OCI-LY7 (cell line): ENCODE data around the gene TMEM255B. TPM values are rescaled to one million over a fixed set of nuclear protein-coding genes. Genes with fewer than 3 reads are reported as not detected.
"Not testable (repeated sequence)": the region's sequence is repeated elsewhere in the genome, so short reads cannot be mapped to it uniquely, and the experiment has no call there.

Experiments
- BruUV-seq: library from RNA; stranded (reverse); fragments of 400-500 nt; replicated peaks from 2 replicates; lab custom pipeline; 2021; lab: Mats Ljungman, UMichigan
- CTCF ChIA-PET: fragments of 300-600 bp; sonication (Branson Sonifier 250); formaldehyde crosslinking; loops from one replicate; lab custom pipeline; 2022; ENCODE audit warnings: antibody characterized with exemption; ENCODE audit not compliant: unreplicated experiment; lab: Charles Lee
- POLR2A ChIA-PET: fragments of 300-600 bp; sonication (Branson Sonifier 250); formaldehyde crosslinking; loops from one replicate; lab custom pipeline; 2022; ENCODE audit warnings: antibody characterized with exemption; lab: Charles Lee
- DNase-seq: peaks from one replicate; pipeline ENCODE4 v3.0.0-alpha.2; 2015; ENCODE audit warnings: low spot score
- H2AFZ ChIP-seq: fragments of 200-600 bp; sonication (generic), shearing (Covaris generic); 2 replicates; pipeline ENCODE4 v1.6.1; 2014; ENCODE audit warnings: mild to moderate bottlenecking, antibody characterized with exemption, low read length, moderate library complexity
- H3K27ac ChIP-seq: fragments of 200-600 bp; sonication (generic); 2 replicates; pipeline ENCODE4 v1.5.1; 2014; ENCODE audit warnings: mixed run types, low read depth, mild to moderate bottlenecking, moderate library complexity, low read length, inconsistent platforms; ENCODE audit not compliant: poor library complexity, severe bottlenecking
- H3K36me3 ChIP-seq: fragments of 200-600 bp; sonication (generic); 2 replicates; pipeline ENCODE4 v1.6.1; 2014; ENCODE audit warnings: mild to moderate bottlenecking, antibody characterized with exemption, low read length, moderate library complexity, mixed read lengths; ENCODE audit not compliant: insufficient read depth
- H3K4me1 ChIP-seq: fragments of 200-600 bp; sonication (generic); 2 replicates; pipeline ENCODE4 v1.5.1; 2014; ENCODE audit warnings: mild to moderate bottlenecking, low read length; ENCODE audit not compliant: insufficient read depth, poor library complexity, severe bottlenecking
- H3K4me2 ChIP-seq: fragments of 200-600 bp; sonication (generic); 2 replicates; pipeline ENCODE4 v1.6.1; 2014; ENCODE audit warnings: mild to moderate bottlenecking, low read length
- H3K4me3 ChIP-seq: fragments of 200-600 bp; sonication (generic); 2 replicates; pipeline ENCODE4 v1.5.1; 2014; ENCODE audit warnings: mild to moderate bottlenecking, low read depth, low read length; ENCODE audit not compliant: poor library complexity, severe bottlenecking
- H3K79me2 ChIP-seq: fragments of 200-600 bp; sonication (generic); 2 replicates; pipeline ENCODE4 v1.6.1; 2016; ENCODE audit warnings: low read depth, mild to moderate bottlenecking, low read length, moderate library complexity, mixed read lengths; ENCODE audit not compliant: insufficient read depth
- H3K9me2 ChIP-seq: fragments of 200-600 bp; sonication (generic); 2 replicates; pipeline ENCODE4 v1.6.1; 2016; ENCODE audit warnings: mild to moderate bottlenecking, low read length, mixed read lengths; ENCODE audit not compliant: insufficient read depth
- H3K9me3 ChIP-seq: fragments of 200-600 bp; sonication (generic); 2 replicates; pipeline ENCODE4 v1.6.1; 2014; ENCODE audit warnings: mild to moderate bottlenecking, mixed run types, low read length, mixed read lengths
- H4K20me1 ChIP-seq: fragments of 200-600 bp; sonication (generic); 2 replicates; pipeline ENCODE4 v1.6.1; 2014; ENCODE audit warnings: mild to moderate bottlenecking, antibody characterized with exemption, low read length, moderate library complexity, mixed read lengths; ENCODE audit not compliant: insufficient read depth
- CTCF ChIP-seq: fragments of 200-600 bp; sonication (generic); conservative IDR thresholded peaks from 2 replicates; pipeline ENCODE4 v1.5.1; 2014; ENCODE audit warnings: mild to moderate bottlenecking, antibody characterized with exemption, low read length, moderate library complexity, mixed read lengths
- EZH2phosphoT487 ChIP-seq: fragments of 200-600 bp; sonication (generic); IDR thresholded peaks from 2 replicates; pipeline ENCODE4 v1.6.1; 2018; ENCODE audit warnings: low read depth, borderline replicate concordance, mild to moderate bottlenecking, mixed run types, antibody characterized with exemption, low read length, moderate library complexity, mixed read lengths
- intact Hi-C: fragments of 100-400 bp; cut with micrococcal nuclease; formaldehyde crosslinking; loops from one replicate; pipeline ENCODE4 v1.10.0; 2022; ENCODE audit not compliant: unreplicated experiment
- total RNA-seq, 2 experiments: library from RNA; depleted of rRNA in 1 of 2; stranded (reverse); fragments of >200 nt in 1 of 2; shearing (Covaris generic) in 1 of 2; gene quantifications; 2 replicates each; pipeline ENCODE4 v1.2.3, GENCODE V29; 2014 to 2022

Gene TMEM255B
- total RNA-seq, 2 experiments from 2014 or later, result 2.6 to 6.8 TPM

- Histone ChIP-seq H3K27ac (no peak overlapping the region), H3K4me3 (no peak overlapping the region), H3K9me2 (no peaks in the 10 kb centered on the region), H3K4me1 (no peaks in the 10 kb centered on the region), H4K20me1 (no peaks in the 10 kb centered on the region), H3K79me2 (no peaks in the 10 kb centered on the region), H3K9me3 (no peaks in the 10 kb centered on the region), H3K4me2 (no peak overlapping the region), H3K36me3 (no peaks in the 10 kb centered on the region), H2AFZ (no peak overlapping the region)
- intact Hi-C loops, result no loop called here
- ChIA-PET POLR2A (no interaction called here), CTCF (no interaction called here)
- TF ChIP-seq CTCF, result no peak
- no peak for TF ChIP-seq EZH2phosphoT487
- DNase-seq, result no peak
- BruUV-seq, result no TSS peak
Observed at GRCh38 chr13:113723410-113724015, 35.5 kb upstream of the TMEM255B start.

GRCh38 chr13:113724016-113724758 lies 34.8 kb upstream of the TMEM255B start:
- H3K79me2 ChIP-seq, result no peaks in the 10 kb centered on the region
- H2AFZ ChIP-seq, result no peak overlapping the region
- intact Hi-C loops, result no loop called here
- no peak for DNase-seq
- TF ChIP-seq CTCF (no peak), EZH2phosphoT487 (no peak)
- POLR2A ChIA-PET, result no interaction called here
- no peaks in the 10 kb centered on the region for H3K9me3 ChIP-seq
- no peaks in the 10 kb centered on the region for H3K4me1 ChIP-seq
- BruUV-seq, result no TSS peak
- H3K4me2 ChIP-seq, result no peak overlapping the region
- H3K36me3 ChIP-seq, result no peaks in the 10 kb centered on the region
- H3K27ac ChIP-seq, result no peak overlapping the region
- H3K9me2 ChIP-seq, result no peaks in the 10 kb centered on the region
- H3K4me3 ChIP-seq, result no peak overlapping the region
- CTCF ChIA-PET, result no interaction called here
- H4K20me1 ChIP-seq, result no peaks in the 10 kb centered on the region

- Histone ChIP-seq H2AFZ (no peak overlapping the region), H4K20me1 (no peaks in the 10 kb centered on the region), H3K36me3 (no peaks in the 10 kb centered on the region), H3K4me1 (no peaks in the 10 kb centered on the region), H3K9me2 (no peaks in the 10 kb centered on the region), H3K79me2 (no peaks in the 10 kb centered on the region), H3K27ac (no peak overlapping the region), H3K4me2 (no peak overlapping the region), H3K4me3 (no peak overlapping the region), H3K9me3 (no peaks in the 10 kb centered on the region)
- CTCF ChIA-PET, result no interaction called here
- no TSS peak for BruUV-seq
- DNase-seq, result peak; percentile 2
- POLR2A ChIA-PET, result no interaction called here
- intact Hi-C loops, result no loop called here
- no peak for TF ChIP-seq EZH2phosphoT487
- peak; percentile 49 for TF ChIP-seq CTCF
Observed at GRCh38 chr13:113724780-113725315, 34.2 kb upstream of the TMEM255B start.

GRCh38 chr13:113725329-113726105 lies 33.5 kb upstream of the TMEM255B start:
- H3K27ac ChIP-seq, H2AFZ ChIP-seq, H3K36me3 ChIP-seq, intact Hi-C loops, H3K79me2 ChIP-seq, H3K9me3 ChIP-seq, BruUV-seq, H3K4me1 ChIP-seq, POLR2A ChIA-PET, H3K9me2 ChIP-seq, H4K20me1 ChIP-seq, DNase-seq, CTCF ChIA-PET, H3K4me2 ChIP-seq, H3K4me3 ChIP-seq: not testable (repeated sequence)
